Activated naive CD4-positive, alpha-beta T cell treated with anti-CD3 and anti-CD28 coated beads, Interleukin-2, amount 50 U/mL, for 72 hours (primary cell): ENCODE data around the gene HLA-DRB5. TPM values are rescaled to one million over a fixed set of nuclear protein-coding genes. Genes with fewer than 3 reads are reported as not detected.

Experiments used
- total RNA-seq, 2 donors: library from RNA; stranded (reverse); gene quantifications; one replicate each; pipeline ENCODE4 v1.2.3, GENCODE V29; 2022

HLA-DRB5 gene
- total RNA-seq, 2 donors from 2014 or later: 1.1 to 1.6 TPM

Other genes starting within 250 kb of the HLA-DRB5 start
- gene TSBP1, start 158.4 kb downstream of the HLA-DRB5 start, total RNA-seq: not detected
- not detected for gene BTNL2, start 123.1 kb downstream of the HLA-DRB5 start, total RNA-seq
- 1 to 10 TPM; 1.9 to 2.2 TPM for gene HLA-DRA, start 90.4 kb downstream of the HLA-DRB5 start, total RNA-seq
- gene HLA-DRB1, start 59.6 kb upstream of the HLA-DRB5 start, total RNA-seq: 1 to 10 TPM; 4.4 to 9.5 TPM
- 1 to 10 TPM in 1 of 2 donors, not detected in 1; 1.7 TPM for gene HLA-DQA1, start 107.1 kb upstream of the HLA-DRB5 start, total RNA-seq
- gene HLA-DQB1, start 136.4 kb upstream of the HLA-DRB5 start, total RNA-seq: 10 to 100 TPM in 1 of 2 donors, not detected in 1; 34.7 TPM
- gene HLA-DQA2, start 211.1 kb upstream of the HLA-DRB5 start, total RNA-seq: not detected
- under 1 TPM in 1 of 2 donors, not detected in 1; 0.54 TPM for gene HLA-DQB2, start 233.2 kb upstream of the HLA-DRB5 start, total RNA-seq